NB4 (cell line): ENCODE measurements around the gene MCTP2.

Experiments used
- CTCF ChIP-seq: IDR thresholded peaks from one replicate; pipeline ENCODE4 v1.5.1; 2012; ENCODE audit warnings: low read depth, low read length
- MYC ChIP-seq: IDR thresholded peaks from 2 replicates; pipeline ENCODE4 v1.6.1; 2011; ENCODE audit warnings: low read depth, low read length
- POLR2A ChIP-seq: IDR thresholded peaks from 2 replicates; pipeline ENCODE4 v1.6.1; 2011; ENCODE audit warnings: mild to moderate bottlenecking; ENCODE audit not compliant: insufficient read length; ENCODE audit errors: extremely low read depth

GRCh38 chr15:94212291-94212690 is 19.1 kb upstream of the MCTP2 start:
- TF ChIP-seq CTCF (no peak), POLR2A (no peak), MYC (no peak)
